ENCODE measurements around the gene ACVR1C. TPM values are rescaled to one million over a fixed set of nuclear protein-coding genes. Genes with fewer than 3 reads are reported as not detected.
A peak's percentile ranks its signal among the peaks of the same experiment; 100 is the strongest.

The ACVR1C gene
- total and polyA plus RNA-seq, 5 experiments from 2014 or later: 0.67 to 4.7 (median 1.9) TPM

- Mint-ChIP-seq H3K27ac (no peak overlapping the region), H3K36me3 (peaks cover 0 to 14% (median 14%) of the 10 kb centered on the region in 3 donors), H3K9me3 (peaks cover 0 to 16% (median 7%) of the 10 kb centered on the region in 9 donors), H3K4me3 (no peak overlapping the region), H3K4me1 (peaks cover 0 to 5% (median 2%) of the 10 kb centered on the region in 4 donors), H3K27me3 (peaks cover 7 to 12% (median 10%) of the 10 kb centered on the region in 5 donors)
- POLR2A ChIA-PET: interaction anchor here (1.4 kb wide), 1 partner anchor 119 kb away, joined by 4 read pairs; the partner anchor contains the start of gene ACVR1C
- ATAC-seq (no peak), DNase-seq (no peak)
Measured at GRCh38 chr2:157509744-157510143, 118.9 kb downstream of the ACVR1C start.

- POLR2A ChIA-PET: no interaction called here
- peaks cover 0 to 16% (median 8%) of the 10 kb centered on the region in 9 donors for H3K9me3 Mint-ChIP-seq
- ATAC-seq: peak in 1 of 2 donors; percentile 35
- H3K27me3 Mint-ChIP-seq: peaks cover 7 to 12% (median 10%) of the 10 kb centered on the region in 5 donors
- H3K4me1 Mint-ChIP-seq: peaks cover 0 to 5% (median 2%) of the 10 kb centered on the region in 4 donors
- peaks cover 0 to 14% (median 14%) of the 10 kb centered on the region in 3 donors for H3K36me3 Mint-ChIP-seq
- H3K27ac Mint-ChIP-seq: no peak overlapping the region
- DNase-seq: no peak
- no peak overlapping the region for H3K4me3 Mint-ChIP-seq
Measured at GRCh38 chr2:157508676-157509075, 120.0 kb downstream of the ACVR1C start.

GRCh38 chr2:157506586-157506985 is 122.1 kb downstream of the ACVR1C start:
- H3K4me1 Mint-ChIP-seq: peaks cover 2 to 9% (median 5%) of the 10 kb centered on the region in 4 donors
- no peak overlapping the region for H3K4me3 Mint-ChIP-seq
- no peak for ATAC-seq
- H3K27ac Mint-ChIP-seq: no peak overlapping the region
- POLR2A ChIA-PET: no interaction called here
- H3K36me3 Mint-ChIP-seq: peaks cover 0 to 14% (median 14%) of the 10 kb centered on the region in 3 donors
- no peak for DNase-seq
- H3K27me3 Mint-ChIP-seq: peaks cover 7 to 12% (median 9%) of the 10 kb centered on the region in 5 donors
- H3K9me3 Mint-ChIP-seq: peaks cover 0 to 16% (median 8%) of the 10 kb centered on the region in 9 donors

GRCh38 chr2:157504623-157505022 is 124.0 kb downstream of the ACVR1C start:
- POLR2A ChIA-PET: no interaction called here
- Mint-ChIP-seq H3K4me1 (peaks cover 10 to 27% (median 16%) of the 10 kb centered on the region in 4 donors), H3K4me3 (no peak overlapping the region)

GRCh38 chr2:157501026-157501425 is 127.6 kb downstream of the ACVR1C start:
- Mint-ChIP-seq H3K27ac (peak overlapping the region; percentile 4 to 75 (median 59)), H3K4me1 (peaks cover 16 to 21% (median 20%) of the 10 kb centered on the region in 4 donors), H3K36me3 (peaks cover 0 to 9% (median 7%) of the 10 kb centered on the region in 3 donors), H3K4me3 (peak overlapping the region in 6 of 10 donors; percentile 10 to 38 (median 22)), H3K27me3 (no peaks in the 10 kb centered on the region), H3K9me3 (peaks cover 0 to 15% (median 6%) of the 10 kb centered on the region in 9 donors)
- peak in 2 of 10 donors; percentile 4 to 24 for DNase-seq
- peak; percentile 56 to 78 for ATAC-seq
- POLR2A ChIA-PET: no interaction called here

More at GRCh38 chr2:157504623-157505022, 124.0 kb downstream of the ACVR1C start:
- no peak overlapping the region for H3K27ac Mint-ChIP-seq
- ATAC-seq (no peak), DNase-seq (no peak)
- H3K36me3 Mint-ChIP-seq: peaks cover 0 to 14% (median 14%) of the 10 kb centered on the region in 3 donors
- H3K9me3 Mint-ChIP-seq: peaks cover 0 to 19% (median 8%) of the 10 kb centered on the region in 9 donors
- peaks cover 5 to 12% (median 9%) of the 10 kb centered on the region in 5 donors for H3K27me3 Mint-ChIP-seq

GRCh38 chr2:157500334-157500733 is 128.3 kb downstream of the ACVR1C start:
- H3K9me3 Mint-ChIP-seq: peaks cover 0 to 9% (median 2%) of the 10 kb centered on the region in 9 donors
- POLR2A ChIA-PET: no interaction called here
- H3K36me3 Mint-ChIP-seq: peaks cover 0 to 2% (median 2%) of the 10 kb centered on the region in 3 donors
- peak overlapping the region in 2 of 10 donors; percentile 4 to 75 for H3K27ac Mint-ChIP-seq
- ATAC-seq (no peak), DNase-seq (no peak)
- H3K4me1 Mint-ChIP-seq: peaks cover 16 to 21% (median 20%) of the 10 kb centered on the region in 4 donors
- H3K4me3 Mint-ChIP-seq: no peak overlapping the region
- H3K27me3 Mint-ChIP-seq: no peaks in the 10 kb centered on the region

- peaks cover 16 to 30% (median 24%) of the 10 kb centered on the region in 4 donors for H3K4me1 Mint-ChIP-seq
- ATAC-seq (no peak), DNase-seq (no peak)
- POLR2A ChIA-PET: no interaction called here
- H3K36me3 Mint-ChIP-seq: no peaks in the 10 kb centered on the region
- H3K27me3 Mint-ChIP-seq: no peaks in the 10 kb centered on the region
- H3K27ac Mint-ChIP-seq: no peak overlapping the region
- no peak overlapping the region for H3K4me3 Mint-ChIP-seq
- peaks cover 0 to 3% (median 0%) of the 10 kb centered on the region in 9 donors for H3K9me3 Mint-ChIP-seq
Measured at GRCh38 chr2:157498483-157498882, 130.2 kb downstream of the ACVR1C start.

GRCh38 chr2:157497638-157498314 is 130.9 kb downstream of the ACVR1C start:
- POLR2A ChIA-PET: interaction anchor here (0.7 to 1.1 kb wide), 3 partner anchors 64 to 253 kb away, joined by 3 read pairs; no protein-coding TSS in a partner anchor
- peak overlapping the region in 3 of 10 donors; percentile 3 to 21 (median 10) for H3K27ac Mint-ChIP-seq
- H3K36me3 Mint-ChIP-seq: no peaks in the 10 kb centered on the region
- peak in 5 of 10 donors; percentile 17 to 57 (median 48) for DNase-seq
- peak; percentile 83 to 94 for ATAC-seq
- peaks cover 0 to 3% (median 0%) of the 10 kb centered on the region in 9 donors for H3K9me3 Mint-ChIP-seq
- H3K4me1 Mint-ChIP-seq: peaks cover 17 to 37% (median 31%) of the 10 kb centered on the region in 4 donors
- H3K27me3 Mint-ChIP-seq: no peaks in the 10 kb centered on the region
- H3K4me3 Mint-ChIP-seq: no peak overlapping the region

- Mint-ChIP-seq H3K36me3 (no peaks in the 10 kb centered on the region), H3K4me1 (peaks cover 16 to 54% (median 46%) of the 10 kb centered on the region in 4 donors), H3K9me3 (no peaks in the 10 kb centered on the region), H3K27me3 (no peaks in the 10 kb centered on the region), H3K4me3 (no peak overlapping the region), H3K27ac (peak overlapping the region in 4 of 10 donors; percentile 12 to 84 (median 43))
- POLR2A ChIA-PET: interaction anchor here (0.7 to 1.2 kb wide), 3 partner anchors 45 to 105 kb away, joined by 3 to 7 read pairs (median 3); partner anchors contain the start of gene CYTIP
- ATAC-seq (peak; percentile 90 to 91), DNase-seq (peak; percentile 32 to 86 (median 71))
Measured at GRCh38 chr2:157492189-157492773, 136.4 kb downstream of the ACVR1C start.

GRCh38 chr2:157489983-157490382 is 138.7 kb downstream of the ACVR1C start:
- H3K27me3 Mint-ChIP-seq: no peaks in the 10 kb centered on the region
- peaks cover 22 to 73% (median 62%) of the 10 kb centered on the region in 4 donors for H3K4me1 Mint-ChIP-seq
- no peaks in the 10 kb centered on the region for H3K36me3 Mint-ChIP-seq
- POLR2A ChIA-PET: interaction anchor here (0.5 to 1.8 kb wide), 4 partner anchors 11 to 162 kb away, joined by 3 to 9 read pairs (median 4); no protein-coding TSS in a partner anchor
- DNase-seq (no peak), ATAC-seq (no peak)
- no peaks in the 10 kb centered on the region for H3K9me3 Mint-ChIP-seq
- no peak overlapping the region for H3K27ac Mint-ChIP-seq
- no peak overlapping the region for H3K4me3 Mint-ChIP-seq

- POLR2A ChIA-PET: interaction anchor here (0.9 to 1.8 kb wide), 3 partner anchors 10 to 49 kb away, joined by 3 to 9 read pairs (median 4); no protein-coding TSS in a partner anchor
- no peaks in the 10 kb centered on the region for H3K27me3 Mint-ChIP-seq
Measured at GRCh38 chr2:157488877-157489276, 139.8 kb downstream of the ACVR1C start.

GRCh38 chr2:157487747-157488146 is 140.9 kb downstream of the ACVR1C start:
- POLR2A ChIA-PET: interaction anchor here (0.6 to 1.0 kb wide), 2 partner anchors 18 to 58 kb away, joined by 3 to 4 read pairs; no protein-coding TSS in a partner anchor
- H3K27me3 Mint-ChIP-seq: no peaks in the 10 kb centered on the region
- peak overlapping the region in 3 of 10 donors; percentile 0 to 71 (median 70) for H3K27ac Mint-ChIP-seq
- DNase-seq: no peak
- H3K4me3 Mint-ChIP-seq: peak overlapping the region in 1 of 10 donors; percentile 15
- H3K36me3 Mint-ChIP-seq: no peaks in the 10 kb centered on the region
- H3K4me1 Mint-ChIP-seq: peaks cover 20 to 61% (median 48%) of the 10 kb centered on the region in 4 donors
- no peaks in the 10 kb centered on the region for H3K9me3 Mint-ChIP-seq
- ATAC-seq: peak; percentile 43 to 52

More at GRCh38 chr2:157488877-157489276, 139.8 kb downstream of the ACVR1C start:
- Mint-ChIP-seq H3K27ac (peak overlapping the region in 1 of 10 donors; percentile 21), H3K4me3 (no peak overlapping the region), H3K36me3 (no peaks in the 10 kb centered on the region), H3K9me3 (no peaks in the 10 kb centered on the region), H3K4me1 (peaks cover 22 to 73% (median 58%) of the 10 kb centered on the region in 4 donors)
- ATAC-seq (no peak), DNase-seq (no peak)
